A204.1 (cell line): ENCODE results near the gene DCTPP1.

Experiments used
- FAIRE-seq: peaks from 2 replicates; lab custom pipeline; 2012; peaks lifted over from hg19 to GRCh38; lab: Jason Lieb, UNC

The DCTPP1 gene

DNA sequence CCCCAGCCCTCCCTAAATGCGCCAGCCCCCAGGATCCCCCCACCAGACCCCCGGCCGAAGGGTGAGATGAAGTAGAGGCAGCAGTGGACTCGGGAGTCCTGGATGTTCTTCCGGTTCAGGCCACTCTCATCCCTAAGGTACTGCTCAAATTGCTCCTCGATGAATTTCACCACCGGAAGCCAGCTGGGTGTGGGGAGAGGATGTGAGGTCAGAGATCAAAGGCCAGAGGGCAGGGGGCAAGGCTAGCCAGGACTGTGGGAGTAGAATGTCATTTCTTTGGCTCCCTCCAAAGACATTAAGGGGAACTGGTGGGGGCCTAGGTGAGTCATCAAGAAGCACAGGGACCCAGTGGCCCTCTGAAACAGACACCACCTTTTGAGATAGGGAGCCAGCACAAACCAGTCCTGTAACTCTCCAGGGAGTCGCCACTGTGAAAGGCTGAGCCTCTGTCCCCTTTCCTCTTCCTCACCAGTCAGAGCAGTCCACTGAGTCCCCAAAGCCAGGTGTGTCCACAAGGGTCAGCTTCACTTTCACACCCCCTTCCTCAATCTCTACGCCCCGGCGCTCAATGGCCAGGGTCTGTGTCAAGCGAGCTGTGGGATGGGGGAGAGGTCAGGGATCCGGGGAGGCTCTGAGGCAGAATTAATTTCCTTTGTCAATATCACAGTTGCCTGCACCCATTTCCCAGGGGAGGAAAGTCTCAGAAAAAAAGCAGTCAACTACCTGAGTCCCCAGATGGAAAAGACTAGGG lies 48.4 kb downstream of the DCTPP1 start:
- FAIRE-seq: no peak

- FAIRE-seq: no peak
Observed at GRCh38 chr16:30380803-30381208, 49.0 kb downstream of the DCTPP1 start.

DNA sequence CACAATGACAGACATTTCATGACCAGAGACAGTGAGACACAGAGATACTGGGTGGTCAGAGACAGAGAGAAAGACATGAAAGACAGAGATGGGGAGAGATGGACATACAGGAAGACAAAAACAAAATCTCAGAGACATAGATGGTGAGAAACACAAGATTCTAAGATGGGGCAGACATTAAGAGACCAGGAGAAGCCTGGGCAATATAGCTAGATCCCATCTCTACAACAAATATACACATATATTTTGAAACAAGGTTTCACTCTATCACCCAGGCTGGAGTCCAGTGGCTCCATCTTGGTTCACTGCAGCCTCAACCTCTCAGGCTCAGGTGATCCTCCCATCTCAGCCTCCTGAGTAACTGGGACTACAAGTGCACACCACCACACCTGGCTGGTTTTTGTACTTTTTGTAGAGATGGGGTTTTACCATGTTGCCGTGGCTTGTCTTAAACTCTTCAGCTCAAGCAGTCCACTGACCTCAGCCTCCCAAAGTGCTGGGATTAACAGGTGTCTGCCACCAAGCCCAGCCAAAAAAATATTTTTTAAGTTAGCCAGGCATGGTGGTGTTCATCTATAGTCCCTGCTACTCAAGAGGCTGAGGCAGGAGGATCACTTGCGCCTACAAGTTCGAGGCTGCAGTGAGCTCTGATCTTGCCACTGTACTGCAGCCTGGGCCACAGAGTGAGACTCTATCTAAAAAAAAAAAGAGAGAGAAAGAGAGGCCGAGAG lies 49.6 kb downstream of the DCTPP1 start:
- no peak for FAIRE-seq

- no peak for FAIRE-seq
Observed at GRCh38 chr16:30379158-30379783, 50.6 kb downstream of the DCTPP1 start.

GRCh38 chr16:30378236-30379157 lies 51.3 kb downstream of the DCTPP1 start:
- FAIRE-seq: peak; percentile 51

DNA sequence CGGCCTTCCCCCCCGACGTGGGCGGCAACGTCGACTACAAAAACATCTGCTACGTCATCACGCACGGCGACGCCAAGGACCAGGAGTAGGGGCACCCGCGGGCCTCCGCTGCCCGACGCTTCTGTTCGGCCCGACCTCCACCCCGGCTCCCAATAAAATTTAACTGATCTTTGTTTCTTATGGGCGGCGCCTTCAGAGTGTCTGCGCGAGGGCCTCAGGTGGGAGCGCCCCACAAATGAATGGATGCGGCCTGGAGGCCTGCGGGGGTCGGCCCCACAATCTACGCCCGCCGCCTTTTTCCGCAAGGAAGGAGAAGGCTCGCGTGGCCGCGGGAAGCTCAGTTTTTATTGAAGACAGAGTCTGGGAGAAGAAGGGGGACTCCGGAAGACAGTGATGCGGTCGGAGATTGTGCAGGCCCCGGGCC lies 52.0 kb downstream of the DCTPP1 start:
- FAIRE-seq: peak; percentile 48

DNA sequence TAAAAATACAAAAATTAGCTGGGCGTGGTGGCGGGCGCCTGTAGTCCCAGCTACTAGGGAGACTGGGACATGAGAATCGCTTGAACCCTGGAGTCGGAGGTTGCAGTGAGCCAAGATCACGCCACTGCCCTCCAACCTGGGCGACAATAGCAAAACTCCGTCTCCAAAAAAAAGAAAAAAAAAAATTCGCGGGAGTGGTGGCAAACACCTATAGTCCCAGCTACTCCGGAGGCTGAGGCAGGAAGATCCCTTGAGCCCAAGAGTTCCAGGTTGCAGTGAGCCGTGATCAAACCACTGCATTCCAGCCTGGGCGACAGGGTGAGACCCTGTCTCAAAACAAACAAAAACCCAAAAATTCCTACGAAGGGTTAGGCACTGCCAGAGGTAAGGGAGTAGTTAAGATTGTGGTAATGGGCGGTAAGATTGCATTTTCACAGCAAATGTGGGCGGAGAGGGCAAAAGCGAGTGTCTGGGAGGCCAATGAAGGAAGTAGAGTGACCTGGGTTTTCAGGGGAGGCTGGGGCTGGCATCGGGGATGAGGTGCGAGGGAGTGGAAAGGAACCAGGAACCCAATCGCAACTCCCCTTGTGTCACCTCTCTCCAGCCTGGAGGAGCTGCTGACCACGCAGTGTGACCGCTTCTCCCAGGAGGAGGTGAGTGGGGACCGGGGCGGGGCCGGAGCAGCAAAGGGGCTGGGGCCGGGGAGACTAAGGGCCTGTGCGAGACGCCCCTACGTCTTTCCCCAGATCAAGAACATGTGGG lies 52.6 kb downstream of the DCTPP1 start:
- FAIRE-seq: no peak

DNA sequence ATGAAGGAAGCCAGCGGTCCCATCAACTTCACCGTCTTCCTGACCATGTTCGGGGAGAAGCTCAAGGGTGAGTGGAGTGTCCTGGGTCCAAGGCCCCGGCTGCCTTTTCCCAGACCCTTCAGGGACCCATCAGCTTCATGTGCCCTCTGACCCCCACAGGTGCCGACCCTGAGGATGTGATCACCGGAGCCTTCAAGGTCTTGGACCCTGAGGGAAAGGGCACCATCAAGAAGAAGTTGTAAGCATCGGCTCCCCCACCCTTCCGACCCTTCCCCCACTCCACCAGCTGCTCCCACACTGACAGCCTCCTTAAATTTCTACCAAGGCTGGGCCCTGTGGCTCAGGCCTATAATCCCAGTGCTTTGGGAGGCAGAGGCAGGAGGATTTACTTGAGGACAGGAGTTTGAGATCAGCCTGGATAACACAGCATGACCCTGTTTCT lies 53.3 kb downstream of the DCTPP1 start:
- FAIRE-seq: no peak

DNA sequence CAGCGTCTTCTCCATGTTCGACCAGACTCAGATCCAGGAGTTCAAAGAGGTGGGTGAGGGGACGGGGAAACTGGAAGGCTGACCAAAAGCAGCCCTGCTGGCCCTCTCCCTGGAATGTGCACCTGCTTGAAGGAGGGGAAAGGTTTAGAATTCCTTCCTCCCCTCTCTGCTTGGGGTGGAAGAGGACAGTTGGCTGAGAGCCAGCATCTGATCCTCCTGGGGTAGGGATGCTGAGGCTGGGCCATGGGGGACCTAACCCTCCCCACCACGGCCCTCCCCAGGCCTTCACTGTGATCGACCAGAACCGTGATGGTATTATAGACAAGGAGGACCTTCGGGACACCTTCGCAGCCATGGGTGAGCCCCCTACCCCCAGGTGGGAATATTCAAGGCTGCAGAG lies 54.0 kb downstream of the DCTPP1 start:
- FAIRE-seq: no peak

DNA sequence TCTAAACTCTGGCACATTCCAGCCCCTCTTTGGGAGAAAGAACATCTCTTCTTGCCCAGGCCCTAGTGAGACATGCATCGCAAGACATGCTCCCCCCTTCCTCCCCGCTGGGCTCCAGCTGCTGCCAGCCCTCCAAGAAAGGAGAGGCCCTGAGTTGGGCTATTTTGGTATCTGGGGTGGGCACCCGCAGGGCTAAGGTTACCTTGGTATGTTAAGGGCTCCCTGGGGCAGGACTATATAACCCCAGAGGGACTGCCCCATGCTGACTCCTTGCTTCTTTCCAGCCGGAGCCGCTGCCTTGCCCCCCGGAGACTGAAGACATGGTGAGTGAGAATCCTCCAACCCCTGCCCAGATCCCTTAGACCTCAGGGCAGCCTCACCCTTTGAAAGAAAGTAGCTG lies 55.3 kb downstream of the DCTPP1 start, which contains the start of gene MYL11:
MYL11 (plus strand) TSS at position 265 of the 400 bp plus-strand sequence; CDS start at position 321, 56 bp downstream.
- FAIRE-seq: no peak
